ENCODE measurements around the gene CLEC4A.
"Not testable (repeated sequence)": the region's sequence is repeated elsewhere in the genome, so short reads cannot be mapped to it uniquely, and the experiment has no call there.

GRCh38 chr12:8089277-8089676 lies 34.1 kb upstream of the CLEC4A start:
- TF ChIP-seq, protein P1, sequence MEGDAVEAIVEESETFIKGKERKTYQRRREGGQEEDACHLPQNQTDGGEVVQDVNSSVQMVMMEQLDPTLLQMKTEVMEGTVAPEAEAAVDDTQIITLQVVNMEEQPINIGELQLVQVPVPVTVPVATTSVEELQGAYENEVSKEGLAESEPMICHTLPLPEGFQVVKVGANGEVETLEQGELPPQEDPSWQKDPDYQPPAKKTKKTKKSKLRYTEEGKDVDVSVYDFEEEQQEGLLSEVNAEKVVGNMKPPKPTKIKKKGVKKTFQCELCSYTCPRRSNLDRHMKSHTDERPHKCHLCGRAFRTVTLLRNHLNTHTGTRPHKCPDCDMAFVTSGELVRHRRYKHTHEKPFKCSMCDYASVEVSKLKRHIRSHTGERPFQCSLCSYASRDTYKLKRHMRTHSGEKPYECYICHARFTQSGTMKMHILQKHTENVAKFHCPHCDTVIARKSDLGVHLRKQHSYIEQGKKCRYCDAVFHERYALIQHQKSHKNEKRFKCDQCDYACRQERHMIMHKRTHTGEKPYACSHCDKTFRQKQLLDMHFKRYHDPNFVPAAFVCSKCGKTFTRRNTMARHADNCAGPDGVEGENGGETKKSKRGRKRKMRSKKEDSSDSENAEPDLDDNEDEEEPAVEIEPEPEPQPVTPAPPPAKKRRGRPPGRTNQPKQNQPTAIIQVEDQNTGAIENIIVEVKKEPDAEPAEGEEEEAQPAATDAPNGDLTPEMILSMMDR (IDR thresholded peaks at IDR 0.05; ENCODE audit: control extremely low read depth in 1 of 3, insufficient read depth in 1 of 3, low read depth in 1 of 3, low read length in 3 of 3) = not testable (repeated sequence)
- not testable (repeated sequence) for TF ChIP-seq GABPA (IDR thresholded peaks at IDR 0.05; ENCODE audit: borderline replicate concordance, insufficient read depth, low read length); CHD2 (IDR thresholded peaks at IDR 0.05; ENCODE audit: low read length); POLR2A (IDR thresholded peaks at IDR 0.05; ENCODE audit: control extremely low read depth in 1 of 2, low read depth in 2 of 2, low read length in 2 of 2); SP1 (IDR thresholded peaks at IDR 0.05; ENCODE audit: low read depth, low read length); POLR2AphosphoS5 (IDR thresholded peaks at IDR 0.05; ENCODE audit: low read depth, low read length); SIN3A (conservative IDR thresholded peaks at IDR 0.05 in 1 of 2, IDR thresholded peaks at IDR 0.05 in 1 of 2; ENCODE audit: low read depth in 1 of 2, low read length in 2 of 2); EZH2 (IDR thresholded peaks at IDR 0.05; ENCODE audit: low read depth, low read length, severe bottlenecking); HDAC6 (IDR thresholded peaks at IDR 0.05; ENCODE audit: low read depth, low read length); SAP30 (IDR thresholded peaks at IDR 0.05; ENCODE audit: insufficient read depth, insufficient replicate concordance, low read length)
